ENCODE results near the gene RFX1.

DNA sequence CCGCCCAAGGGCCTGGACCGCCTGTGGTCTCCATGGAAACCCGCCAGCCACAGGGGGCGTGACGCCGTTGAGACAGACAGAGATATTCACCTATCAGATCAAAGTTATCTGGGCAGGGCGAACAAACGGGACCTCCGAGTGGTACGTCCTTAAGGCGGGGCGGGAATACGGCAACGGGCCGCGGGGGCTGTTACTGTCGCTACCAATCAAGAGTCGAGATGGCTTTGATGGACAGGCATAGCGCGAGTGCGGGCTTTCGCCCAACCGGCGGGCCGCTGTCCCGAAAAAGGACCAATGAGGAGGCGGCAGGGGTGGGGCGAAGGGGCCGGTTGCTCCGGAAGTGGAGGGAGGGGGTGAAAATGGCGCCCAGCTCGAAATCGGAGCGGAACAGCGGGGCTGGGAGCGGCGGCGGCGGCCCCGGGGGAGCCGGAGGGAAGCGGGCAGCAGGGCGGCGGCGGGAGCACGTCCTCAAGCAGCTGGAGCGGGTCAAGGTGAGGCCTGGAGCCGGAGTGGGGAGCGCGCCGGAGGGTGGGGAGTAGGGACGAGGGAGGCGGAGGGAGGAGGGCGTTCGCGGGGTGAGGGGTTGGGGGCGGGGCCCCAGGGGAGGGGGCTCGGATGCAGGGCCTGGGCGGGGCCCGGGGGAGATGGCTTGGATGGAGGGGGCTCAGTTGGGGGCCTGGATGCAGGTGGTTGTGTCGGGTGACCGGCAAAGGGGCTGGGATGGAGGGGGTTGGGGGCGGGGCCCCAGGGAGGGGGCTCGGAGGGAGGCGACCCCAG is 53.8 kb downstream of the RFX1 start, which contains the start of gene DCAF15:
- TF ChIP-seq RBAK (CRISPR knock-in tag; IDR thresholded peaks at IDR 0.05) (no peak), POLR2AphosphoS5 (IDR thresholded peaks at IDR 0.05; ENCODE audit: low read depth, low read length) (peak; percentile 58), ZNF737 (CRISPR knock-in tag; IDR thresholded peaks at IDR 0.05; ENCODE audit: borderline replicate concordance) (no peak), RERE (CRISPR knock-in tag; IDR thresholded peaks at IDR 0.05; ENCODE audit: low read depth) (no peak), NFIC (IDR thresholded peaks at IDR 0.05; ENCODE audit: low read length) (no peak)
- TF ChIP-seq, protein P1, sequence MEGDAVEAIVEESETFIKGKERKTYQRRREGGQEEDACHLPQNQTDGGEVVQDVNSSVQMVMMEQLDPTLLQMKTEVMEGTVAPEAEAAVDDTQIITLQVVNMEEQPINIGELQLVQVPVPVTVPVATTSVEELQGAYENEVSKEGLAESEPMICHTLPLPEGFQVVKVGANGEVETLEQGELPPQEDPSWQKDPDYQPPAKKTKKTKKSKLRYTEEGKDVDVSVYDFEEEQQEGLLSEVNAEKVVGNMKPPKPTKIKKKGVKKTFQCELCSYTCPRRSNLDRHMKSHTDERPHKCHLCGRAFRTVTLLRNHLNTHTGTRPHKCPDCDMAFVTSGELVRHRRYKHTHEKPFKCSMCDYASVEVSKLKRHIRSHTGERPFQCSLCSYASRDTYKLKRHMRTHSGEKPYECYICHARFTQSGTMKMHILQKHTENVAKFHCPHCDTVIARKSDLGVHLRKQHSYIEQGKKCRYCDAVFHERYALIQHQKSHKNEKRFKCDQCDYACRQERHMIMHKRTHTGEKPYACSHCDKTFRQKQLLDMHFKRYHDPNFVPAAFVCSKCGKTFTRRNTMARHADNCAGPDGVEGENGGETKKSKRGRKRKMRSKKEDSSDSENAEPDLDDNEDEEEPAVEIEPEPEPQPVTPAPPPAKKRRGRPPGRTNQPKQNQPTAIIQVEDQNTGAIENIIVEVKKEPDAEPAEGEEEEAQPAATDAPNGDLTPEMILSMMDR (CRISPR knock-in tag; IDR thresholded peaks at IDR 0.05) = no peak
